Glomerular endothelial cell (primary cell): ENCODE measurements around the gene LRRC70. TPM values are rescaled to one million over a fixed set of nuclear protein-coding genes. Genes with fewer than 3 reads are reported as not detected.

Experiments
- DNase-seq: peaks from one replicate; pipeline ENCODE4 v3.0.0-alpha.2; 2011; ENCODE audit warnings: low read depth, low spot score; ENCODE audit errors: extremely low read depth
- total RNA-seq: library from RNA; depleted of rRNA; stranded (reverse); fragments of >200 nt; gene quantifications from 2 replicates; pipeline ENCODE4 v1.2.3, GENCODE V29; 2015

LRRC70 gene
- total RNA-seq, 1 donor from 2014 or later, result 27.5 TPM

GRCh38 chr5:62572918-62573514 lies 5.6 kb upstream of the LRRC70 start:
- no peak for DNase-seq

- no peak for DNase-seq
These were observed 4.0 kb upstream of the LRRC70 start for GRCh38 chr5:62574599-62574998.

- no peak for DNase-seq
These were observed 3.6 kb upstream of the LRRC70 start for GRCh38 chr5:62575066-62575465.

- DNase-seq, result no peak
These were observed 3.1 kb upstream of the LRRC70 start for GRCh38 chr5:62575489-62575888.

- no peak for DNase-seq
These were observed 1.9 kb upstream of the LRRC70 start for GRCh38 chr5:62576570-62577170.

GRCh38 chr5:62577488-62577887 lies 1.1 kb upstream of the LRRC70 start:
- DNase-seq, result no peak

GRCh38 chr5:62579761-62580160 lies 1.1 kb downstream of the LRRC70 start:
- DNase-seq, result no peak

- DNase-seq, result no peak
These were observed 3.4 kb downstream of the LRRC70 start for GRCh38 chr5:62581836-62582597.

GRCh38 chr5:62584391-62584790 lies 5.8 kb downstream of the LRRC70 start:
- DNase-seq, result no peak

- no peak for DNase-seq
These were observed 6.7 kb downstream of the LRRC70 start for GRCh38 chr5:62585306-62585705.

- no peak for DNase-seq
These were observed 7.1 kb downstream of the LRRC70 start for GRCh38 chr5:62585751-62586150.

GRCh38 chr5:62587737-62588136 lies 9.1 kb downstream of the LRRC70 start:
- DNase-seq, result no peak

GRCh38 chr5:62588668-62589067 lies 10.0 kb downstream of the LRRC70 start:
- DNase-seq, result no peak

GRCh38 chr5:62589504-62589903 lies 10.9 kb downstream of the LRRC70 start:
- DNase-seq, result no peak

- DNase-seq, result no peak
These were observed 11.8 kb downstream of the LRRC70 start for GRCh38 chr5:62590387-62590786.

GRCh38 chr5:62592558-62592957 lies 13.9 kb downstream of the LRRC70 start:
- DNase-seq, result no peak

GRCh38 chr5:62593331-62593730 lies 14.7 kb downstream of the LRRC70 start:
- DNase-seq, result no peak

GRCh38 chr5:62594364-62594984 lies 15.9 kb downstream of the LRRC70 start:
- DNase-seq, result no peak

- no peak for DNase-seq
These were observed 17.5 kb downstream of the LRRC70 start for GRCh38 chr5:62596096-62596495.

GRCh38 chr5:62596691-62597090 lies 18.1 kb downstream of the LRRC70 start:
- no peak for DNase-seq

- no peak for DNase-seq
These were observed 18.7 kb downstream of the LRRC70 start for GRCh38 chr5:62597314-62597713.
